ENCODE results near the gene IER2. TPM values are rescaled to one million over a fixed set of nuclear protein-coding genes. Genes with fewer than 3 reads are reported as not detected.

Gene IER2
- total and polyA plus RNA-seq, 9 of the 15 experiments (the other 6 are each of a cell fraction or from before 2014, with no cell fraction given): 4.5 to 205 (median 23.7) TPM

DNA sequence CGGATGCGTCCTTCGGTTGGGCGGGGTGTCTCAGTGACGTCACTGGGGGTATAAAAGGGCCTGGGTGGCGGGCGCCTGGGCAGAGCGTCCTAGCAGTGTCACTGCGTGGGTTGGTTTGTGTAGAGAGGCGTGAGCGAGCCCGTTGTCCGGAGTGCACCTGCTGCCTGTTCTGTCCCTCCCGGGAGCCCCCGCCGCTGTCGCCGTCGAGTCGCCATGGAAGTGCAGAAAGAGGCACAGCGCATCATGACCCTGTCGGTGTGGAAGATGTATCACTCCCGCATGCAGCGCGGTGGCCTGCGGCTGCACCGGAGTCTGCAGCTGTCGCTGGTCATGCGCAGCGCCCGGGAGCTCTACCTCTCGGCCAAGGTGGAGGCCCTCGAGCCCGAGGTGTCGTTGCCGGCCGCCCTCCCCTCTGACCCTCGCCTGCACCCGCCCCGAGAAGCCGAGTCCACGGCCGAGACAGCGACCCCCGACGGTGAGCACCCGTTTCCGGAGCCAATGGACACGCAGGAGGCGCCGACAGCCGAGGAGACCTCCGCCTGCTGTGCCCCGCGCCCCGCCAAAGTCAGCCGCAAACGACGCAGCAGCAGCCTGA lies 2.9 kb downstream of the IER2 start (continued):
- TF ChIP-seq ZNF639 (CRISPR knock-in tag; conservative IDR thresholded peaks at IDR 0.05 in 1 of 2, IDR thresholded peaks at IDR 0.05 in 1 of 2): peak in 1 of 2 experiments; percentile 57; a peak in 1 of 4 replicates
- peak; percentile 56; the same call in 1 of the 2 replicates for TF ChIP-seq NR2C2 (CRISPR knock-in tag; IDR thresholded peaks at IDR 0.05)
- peak; percentile 43 for TF ChIP-seq NR2C2 (tag; IDR thresholded peaks at IDR 0.05)
- TF ChIP-seq, protein P1, sequence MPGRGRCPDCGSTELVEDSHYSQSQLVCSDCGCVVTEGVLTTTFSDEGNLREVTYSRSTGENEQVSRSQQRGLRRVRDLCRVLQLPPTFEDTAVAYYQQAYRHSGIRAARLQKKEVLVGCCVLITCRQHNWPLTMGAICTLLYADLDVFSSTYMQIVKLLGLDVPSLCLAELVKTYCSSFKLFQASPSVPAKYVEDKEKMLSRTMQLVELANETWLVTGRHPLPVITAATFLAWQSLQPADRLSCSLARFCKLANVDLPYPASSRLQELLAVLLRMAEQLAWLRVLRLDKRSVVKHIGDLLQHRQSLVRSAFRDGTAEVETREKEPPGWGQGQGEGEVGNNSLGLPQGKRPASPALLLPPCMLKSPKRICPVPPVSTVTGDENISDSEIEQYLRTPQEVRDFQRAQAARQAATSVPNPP (IDR thresholded peaks at IDR 0.05; ENCODE audit: borderline replicate concordance, insufficient read depth, insufficient read length): no peak
- TF ChIP-seq MYBL2 (IDR thresholded peaks at IDR 0.05; ENCODE audit: low read depth): no peak
- no peak for TF ChIP-seq MYBL2 (CRISPR knock-in tag; IDR thresholded peaks at IDR 0.05; ENCODE audit: borderline replicate concordance)
- TF ChIP-seq, protein P2, sequence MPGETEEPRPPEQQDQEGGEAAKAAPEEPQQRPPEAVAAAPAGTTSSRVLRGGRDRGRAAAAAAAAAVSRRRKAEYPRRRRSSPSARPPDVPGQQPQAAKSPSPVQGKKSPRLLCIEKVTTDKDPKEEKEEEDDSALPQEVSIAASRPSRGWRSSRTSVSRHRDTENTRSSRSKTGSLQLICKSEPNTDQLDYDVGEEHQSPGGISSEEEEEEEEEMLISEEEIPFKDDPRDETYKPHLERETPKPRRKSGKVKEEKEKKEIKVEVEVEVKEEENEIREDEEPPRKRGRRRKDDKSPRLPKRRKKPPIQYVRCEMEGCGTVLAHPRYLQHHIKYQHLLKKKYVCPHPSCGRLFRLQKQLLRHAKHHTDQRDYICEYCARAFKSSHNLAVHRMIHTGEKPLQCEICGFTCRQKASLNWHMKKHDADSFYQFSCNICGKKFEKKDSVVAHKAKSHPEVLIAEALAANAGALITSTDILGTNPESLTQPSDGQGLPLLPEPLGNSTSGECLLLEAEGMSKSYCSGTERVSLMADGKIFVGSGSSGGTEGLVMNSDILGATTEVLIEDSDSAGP (CRISPR knock-in tag; IDR thresholded peaks at IDR 0.05): no peak
- TF ChIP-seq USF1 (CRISPR knock-in tag; IDR thresholded peaks at IDR 0.05): 0 out of 2 replicates have a peak, but pooled peaks have one; percentile 38
- no peak for TF ChIP-seq ATF4 (CRISPR knock-in tag; IDR thresholded peaks at IDR 0.05)
- TF ChIP-seq, protein P3, sequence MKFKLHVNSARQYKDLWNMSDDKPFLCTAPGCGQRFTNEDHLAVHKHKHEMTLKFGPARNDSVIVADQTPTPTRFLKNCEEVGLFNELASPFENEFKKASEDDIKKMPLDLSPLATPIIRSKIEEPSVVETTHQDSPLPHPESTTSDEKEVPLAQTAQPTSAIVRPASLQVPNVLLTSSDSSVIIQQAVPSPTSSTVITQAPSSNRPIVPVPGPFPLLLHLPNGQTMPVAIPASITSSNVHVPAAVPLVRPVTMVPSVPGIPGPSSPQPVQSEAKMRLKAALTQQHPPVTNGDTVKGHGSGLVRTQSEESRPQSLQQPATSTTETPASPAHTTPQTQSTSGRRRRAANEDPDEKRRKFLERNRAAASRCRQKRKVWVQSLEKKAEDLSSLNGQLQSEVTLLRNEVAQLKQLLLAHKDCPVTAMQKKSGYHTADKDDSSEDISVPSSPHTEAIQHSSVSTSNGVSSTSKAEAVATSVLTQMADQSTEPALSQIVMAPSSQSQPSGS (CRISPR knock-in tag; IDR thresholded peaks at IDR 0.05): peak; percentile 16; the same call in 1 of the 2 replicates
- no peak for TF ChIP-seq SAFB2 (IDR thresholded peaks at IDR 0.05; ENCODE audit: borderline replicate concordance, low read depth, low read length, severe bottlenecking)
- TF ChIP-seq MCM7 (IDR thresholded peaks at IDR 0.05): no peak
- TF ChIP-seq, protein P4, sequence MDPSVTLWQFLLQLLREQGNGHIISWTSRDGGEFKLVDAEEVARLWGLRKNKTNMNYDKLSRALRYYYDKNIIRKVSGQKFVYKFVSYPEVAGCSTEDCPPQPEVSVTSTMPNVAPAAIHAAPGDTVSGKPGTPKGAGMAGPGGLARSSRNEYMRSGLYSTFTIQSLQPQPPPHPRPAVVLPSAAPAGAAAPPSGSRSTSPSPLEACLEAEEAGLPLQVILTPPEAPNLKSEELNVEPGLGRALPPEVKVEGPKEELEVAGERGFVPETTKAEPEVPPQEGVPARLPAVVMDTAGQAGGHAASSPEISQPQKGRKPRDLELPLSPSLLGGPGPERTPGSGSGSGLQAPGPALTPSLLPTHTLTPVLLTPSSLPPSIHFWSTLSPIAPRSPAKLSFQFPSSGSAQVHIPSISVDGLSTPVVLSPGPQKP (CRISPR knock-in tag; IDR thresholded peaks at IDR 0.05): no peak
- peak; percentile 84 for TF ChIP-seq MXI1 (IDR thresholded peaks at IDR 0.05; ENCODE audit: low read depth, low read length)
- TF ChIP-seq ZC3H4 (CRISPR knock-in tag; IDR thresholded peaks at IDR 0.05; ENCODE audit: borderline replicate concordance): peak; percentile 90
- peak; percentile 92 for TF ChIP-seq U2AF1 (optimal IDR thresholded peaks at IDR 0.05; ENCODE audit: low read depth, low read length)
- TF ChIP-seq LEF1 (IDR thresholded peaks at IDR 0.05): peak; percentile 43; the same call in 1 of the 2 replicates
- TF ChIP-seq ZFP1 (CRISPR knock-in tag; IDR thresholded peaks at IDR 0.05): no peak
